GM12892 (cell line): ENCODE data around the gene OR2F2.

ENCODE experiments used
- POLR2AphosphoS5 ChIP-seq: IDR thresholded peaks from 2 replicates; pipeline ENCODE4 v1.6.1; 2011; ENCODE audit warnings: low read depth, low read length, control low read depth
- TAF1 ChIP-seq: IDR thresholded peaks from 2 replicates; pipeline ENCODE4 v1.6.1; 2011; ENCODE audit warnings: low read depth, mild to moderate bottlenecking, control low read depth, low read length, borderline replicate concordance

DNA sequence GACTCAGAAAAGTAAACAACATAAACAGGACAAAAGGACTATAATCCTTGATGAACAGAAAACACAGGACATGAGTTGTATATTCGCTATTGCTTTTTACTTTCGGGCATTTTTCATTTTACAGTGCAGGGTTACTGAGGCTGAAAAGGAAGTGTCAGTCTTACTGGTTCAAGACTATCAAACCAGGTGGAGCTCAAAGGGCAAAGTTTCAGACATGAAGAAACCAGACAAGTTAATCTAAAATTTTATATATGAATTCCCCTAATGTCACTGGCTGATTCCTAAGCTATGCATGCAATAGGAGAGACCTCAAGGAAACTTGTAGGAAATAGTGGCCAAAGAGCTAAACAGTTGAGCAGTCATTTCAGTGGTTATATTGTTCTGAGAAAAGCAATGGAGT is 44.5 kb upstream of the OR2F2 start:
- TF ChIP-seq POLR2AphosphoS5: no peak
- TF ChIP-seq TAF1: no peak
